Gastroesophageal sphincter (tissue), 3 donors: Measurements from ENCODE around the gene RIT1.

ENCODE experiments used
- CTCF ChIP-seq, 4 experiments: fragments of 200-600 bp in 2 of 4; fragments of 450-650 bp in 2 of 4; sonication (generic) in 1 of 4; IDR thresholded peaks; one replicate each; pipeline ENCODE4 v1.5.1; 2017 to 2019; ENCODE audit warnings: antibody characterized with exemption in 4 of 4, mild to moderate bottlenecking in 2 of 4, moderate library complexity in 2 of 4
- POLR2A ChIP-seq, 2 donors: fragments of 450-650 bp; IDR thresholded peaks; one replicate each; pipeline ENCODE4 v1.6.1; 2017; ENCODE audit warnings: antibody characterized with exemption in 2 of 2, mild to moderate bottlenecking in 2 of 2, moderate library complexity in 1 of 2
- POLR2AphosphoS5 ChIP-seq: sonication (generic); formaldehyde crosslinking; IDR thresholded peaks from one replicate; pipeline ENCODE4 v1.6.1; 2017; ENCODE audit warnings: antibody characterized with exemption

GRCh38 chr1:155888481-155888880 lies 22.7 kb downstream of the RIT1 start:
- no peak for TF ChIP-seq CTCF (IDR thresholded peaks at IDR 0.05)
- no peak for TF ChIP-seq POLR2A (IDR thresholded peaks at IDR 0.05)
- TF ChIP-seq POLR2AphosphoS5 = no peak
